ENCODE measurements around the gene ZNF407. TPM values are rescaled to one million over a fixed set of nuclear protein-coding genes. Genes with fewer than 3 reads are reported as not detected.

ZNF407 gene
- total RNA-seq, 6 experiments from 2014 or later: 4.3 to 8.0 (median 5.7) TPM

- Histone ChIP-seq H3K4me3 (no peak overlapping the region), H3K4me1 (no peaks in the 10 kb centered on the region), H3K27ac (no peak overlapping the region), H3K27me3 (no peaks in the 10 kb centered on the region), H3K36me3 (no peaks in the 10 kb centered on the region), H3K9me3 (no peaks in the 10 kb centered on the region)
- ATAC-seq (no peak), DNase-seq (no peak)
- intact Hi-C loops (cut with DNase I): no loop called here
- WGBS (ENCODE audit: insufficient coverage, low coverage, low lambda C conversion rate, missing lambda C conversion rate): 92% methylated on average over 2 of the region's 4 CpGs
- TF ChIP-seq POLR2A (IDR thresholded peaks at IDR 0.05) (no peak), CTCF (IDR thresholded peaks at IDR 0.05) (no peak)
These were observed 451.8 kb downstream of the ZNF407 start for GRCh38 chr18:75049455-75049789.

- Histone ChIP-seq H3K36me3 (no peaks in the 10 kb centered on the region), H3K4me3 (no peak overlapping the region), H3K27ac (no peak overlapping the region), H3K4me1 (no peaks in the 10 kb centered on the region), H3K9me3 (no peaks in the 10 kb centered on the region), H3K27me3 (no peaks in the 10 kb centered on the region)
- no peak for DNase-seq
- TF ChIP-seq POLR2A (IDR thresholded peaks at IDR 0.05): no peak
- intact Hi-C loops (cut with DNase I): no loop called here
- no peak for ATAC-seq
- 87% methylated on average over 8 of the region's 9 CpGs for WGBS (ENCODE audit: insufficient coverage, low coverage, low lambda C conversion rate, missing lambda C conversion rate)
These were observed 454.1 kb downstream of the ZNF407 start for GRCh38 chr18:75051757-75052156.

- ATAC-seq: no peak
- Histone ChIP-seq H3K27ac (no peak overlapping the region), H3K9me3 (no peaks in the 10 kb centered on the region), H3K4me1 (no peaks in the 10 kb centered on the region), H3K36me3 (no peaks in the 10 kb centered on the region), H3K4me3 (no peak overlapping the region), H3K27me3 (no peaks in the 10 kb centered on the region)
- 97% methylated on average over 7 of the region's 13 CpGs for WGBS (ENCODE audit: insufficient coverage, low coverage, low lambda C conversion rate, missing lambda C conversion rate)
- intact Hi-C loops (cut with DNase I): no loop called here
- no peak for DNase-seq
- no peak for TF ChIP-seq POLR2A (IDR thresholded peaks at IDR 0.05)
- TF ChIP-seq CTCF (IDR thresholded peaks at IDR 0.05): no peak
These were observed 454.8 kb downstream of the ZNF407 start for GRCh38 chr18:75052475-75052874.

GRCh38 chr18:75053028-75053629 lies 455.5 kb downstream of the ZNF407 start:
- 89% methylated on average over 5 of the region's 9 CpGs for WGBS (ENCODE audit: insufficient coverage, low coverage, low lambda C conversion rate, missing lambda C conversion rate)
- DNase-seq (no peak), ATAC-seq (no peak)
- no peaks in the 10 kb centered on the region for H3K36me3 ChIP-seq
- no peaks in the 10 kb centered on the region for H3K9me3 ChIP-seq
- H3K27ac ChIP-seq: no peak overlapping the region
- no peaks in the 10 kb centered on the region for H3K4me1 ChIP-seq
- intact Hi-C loops (cut with DNase I): no loop called here
- TF ChIP-seq POLR2A (IDR thresholded peaks at IDR 0.05) (no peak), CTCF (IDR thresholded peaks at IDR 0.05) (no peak)
- H3K4me3 ChIP-seq: no peak overlapping the region
- H3K27me3 ChIP-seq: no peaks in the 10 kb centered on the region

GRCh38 chr18:75054046-75054445 lies 456.4 kb downstream of the ZNF407 start:
- DNase-seq (no peak), ATAC-seq (no peak)

More at GRCh38 chr18:75054046-75054445, 456.4 kb downstream of the ZNF407 start:
- no peak overlapping the region for H3K4me3 ChIP-seq
- H3K4me1 ChIP-seq: no peaks in the 10 kb centered on the region
- intact Hi-C loops (cut with DNase I): no loop called here
- H3K27me3 ChIP-seq: no peaks in the 10 kb centered on the region
- 88% methylated on average over 7 of the region's 7 CpGs for WGBS (ENCODE audit: insufficient coverage, low coverage, low lambda C conversion rate, missing lambda C conversion rate)
- no peaks in the 10 kb centered on the region for H3K36me3 ChIP-seq
- no peaks in the 10 kb centered on the region for H3K9me3 ChIP-seq
- H3K27ac ChIP-seq: no peak overlapping the region
- TF ChIP-seq POLR2A (IDR thresholded peaks at IDR 0.05): no peak
- no peak for TF ChIP-seq CTCF (IDR thresholded peaks at IDR 0.05)
